Right forelimb (tissue), 1 donor: Measurements from ENCODE around the gene ITGAV.
A peak's percentile ranks its signal among the peaks of the same experiment; 100 is the strongest.

Experiments
- DNase-seq: peaks from one replicate; pipeline ENCODE4 v3.0.0-alpha.2; 2018

ITGAV gene

GRCh38 chr2:186575856-186576255 lies 14.0 kb upstream of the ITGAV start:
- DNase-seq = no peak

- DNase-seq = no peak
Observed at GRCh38 chr2:186576614-186577013, 13.2 kb upstream of the ITGAV start.

GRCh38 chr2:186582698-186583097 lies 7.2 kb upstream of the ITGAV start:
- DNase-seq = no peak

- DNase-seq = no peak
Observed at GRCh38 chr2:186584053-186584452, 5.8 kb upstream of the ITGAV start.

- no peak for DNase-seq
Observed at GRCh38 chr2:186588421-186588820, 1.4 kb upstream of the ITGAV start.

- no peak for DNase-seq
Observed at GRCh38 chr2:186588940-186589611, 780 bp upstream of the ITGAV start.

- DNase-seq = peak; percentile 72
Observed at GRCh38 chr2:186590350-186590758, 498 bp downstream of the ITGAV start.

GRCh38 chr2:186590759-186591505 lies 1.1 kb downstream of the ITGAV start:
- DNase-seq = peak; percentile 57

GRCh38 chr2:186591506-186591890 lies 1.6 kb downstream of the ITGAV start:
- DNase-seq = no peak

GRCh38 chr2:186592137-186592875 lies 2.5 kb downstream of the ITGAV start:
- DNase-seq = no peak

- DNase-seq = no peak
Observed at GRCh38 chr2:186593523-186593922, 3.7 kb downstream of the ITGAV start.

- no peak for DNase-seq
Observed at GRCh38 chr2:186594001-186594722, 4.3 kb downstream of the ITGAV start.

- DNase-seq = no peak
Observed at GRCh38 chr2:186595219-186595618, 5.4 kb downstream of the ITGAV start.

GRCh38 chr2:186599186-186599778 lies 9.4 kb downstream of the ITGAV start:
- DNase-seq = no peak

- DNase-seq = no peak
Observed at GRCh38 chr2:186603286-186603685, 13.4 kb downstream of the ITGAV start.

GRCh38 chr2:186605041-186605440 lies 15.2 kb downstream of the ITGAV start:
- no peak for DNase-seq

GRCh38 chr2:186607660-186608324 lies 17.9 kb downstream of the ITGAV start:
- no peak for DNase-seq

GRCh38 chr2:186610785-186611184 lies 20.9 kb downstream of the ITGAV start:
- DNase-seq = no peak

- no peak for DNase-seq
Observed at GRCh38 chr2:186611526-186611925, 21.7 kb downstream of the ITGAV start.

- no peak for DNase-seq
Observed at GRCh38 chr2:186612026-186612425, 22.2 kb downstream of the ITGAV start.

- no peak for DNase-seq
Observed at GRCh38 chr2:186612555-186613440, 22.9 kb downstream of the ITGAV start.
